Spleen (tissue), 7 donors: Measurements from ENCODE around the gene HSFX3.
"Not testable (repeated sequence)": the region's sequence is repeated elsewhere in the genome, so short reads cannot be mapped to it uniquely, and the experiment has no call there.

Experiments
- CTCF ChIP-seq, 11 experiments: fragments of 200-600 bp in 7 of 11; fragments of 450-650 bp in 4 of 11; sonication (generic) in 4 of 11; IDR thresholded peaks in 8 of 11; conservative IDR thresholded peaks in 3 of 11; 1 replicate in 7 of 11; 2 replicates in 4 of 11; pipeline versions ENCODE4 v1.4.0 to v1.8.0; 2016 to 2021; ENCODE audit warnings: antibody characterized with exemption in 11 of 11, inconsistent platforms in 4 of 11, mild to moderate bottlenecking in 1 of 11
- POLR2A ChIP-seq, 3 donors: fragments of 450-650 bp; IDR thresholded peaks; one replicate each; pipeline ENCODE4 v1.5.1; 2017; ENCODE audit warnings: antibody characterized with exemption in 3 of 3, mild to moderate bottlenecking in 1 of 3
- donor health status: DM: no; HTN: no; CAD: no; lungs with moderate emphysema.
- donor health status: DM: no; HTN: no; CAD: no.
- donor health status: DM: no; HTN: no; CAD: no.

- not testable (repeated sequence) for TF ChIP-seq POLR2A (IDR thresholded peaks at IDR 0.05); CTCF (IDR thresholded peaks at IDR 0.05 in 8 of 11, conservative IDR thresholded peaks at IDR 0.05 in 3 of 11)
Observed at GRCh38 chrX:149502923-149503322, 46.8 kb downstream of the HSFX3 start.
